Measurements from ENCODE around the gene IRF6.
A peak's percentile ranks its signal among the peaks of the same experiment; 100 is the strongest.
"Not testable (repeated sequence)": the region's sequence is repeated elsewhere in the genome, so short reads cannot be mapped to it uniquely, and the experiment has no call there.

IRF6 gene

DNA sequence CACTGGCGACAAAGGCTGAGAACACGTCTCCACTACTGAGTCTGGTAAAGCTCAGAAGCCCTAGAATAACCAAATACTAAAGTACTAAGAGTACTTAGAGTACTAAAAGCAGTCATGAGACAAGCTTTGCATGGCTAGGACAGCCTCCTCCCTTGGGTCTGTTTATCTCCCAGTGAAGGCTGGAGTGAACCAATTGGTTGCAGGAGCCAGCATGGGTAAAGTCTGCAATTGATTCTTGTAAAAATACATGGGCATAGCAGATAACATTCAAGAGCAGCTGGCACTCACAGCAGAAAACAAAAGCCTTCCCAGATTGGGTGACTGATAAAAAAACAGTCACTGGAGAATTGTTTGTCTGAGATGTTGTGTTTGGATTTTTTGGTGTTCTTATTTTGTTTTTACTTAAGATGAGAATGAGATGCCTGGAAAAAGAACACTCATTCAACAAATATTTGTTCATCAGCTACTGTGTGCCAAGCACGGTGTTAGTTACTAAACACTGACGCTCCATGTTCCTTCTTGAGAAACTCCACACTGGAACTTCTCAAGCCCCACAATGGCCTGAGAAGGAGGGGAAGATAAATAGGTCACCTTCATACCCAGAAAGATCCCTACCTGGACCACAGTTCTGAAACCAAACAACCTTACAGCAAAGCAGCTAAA lies 3.7 kb downstream of the IRF6 start:
- TF ChIP-seq SNAI2 (CRISPR knock-in tag; IDR thresholded peaks at IDR 0.05), result peak; percentile 24; the same call in 1 of the 2 replicates
- TF ChIP-seq, protein P1, sequence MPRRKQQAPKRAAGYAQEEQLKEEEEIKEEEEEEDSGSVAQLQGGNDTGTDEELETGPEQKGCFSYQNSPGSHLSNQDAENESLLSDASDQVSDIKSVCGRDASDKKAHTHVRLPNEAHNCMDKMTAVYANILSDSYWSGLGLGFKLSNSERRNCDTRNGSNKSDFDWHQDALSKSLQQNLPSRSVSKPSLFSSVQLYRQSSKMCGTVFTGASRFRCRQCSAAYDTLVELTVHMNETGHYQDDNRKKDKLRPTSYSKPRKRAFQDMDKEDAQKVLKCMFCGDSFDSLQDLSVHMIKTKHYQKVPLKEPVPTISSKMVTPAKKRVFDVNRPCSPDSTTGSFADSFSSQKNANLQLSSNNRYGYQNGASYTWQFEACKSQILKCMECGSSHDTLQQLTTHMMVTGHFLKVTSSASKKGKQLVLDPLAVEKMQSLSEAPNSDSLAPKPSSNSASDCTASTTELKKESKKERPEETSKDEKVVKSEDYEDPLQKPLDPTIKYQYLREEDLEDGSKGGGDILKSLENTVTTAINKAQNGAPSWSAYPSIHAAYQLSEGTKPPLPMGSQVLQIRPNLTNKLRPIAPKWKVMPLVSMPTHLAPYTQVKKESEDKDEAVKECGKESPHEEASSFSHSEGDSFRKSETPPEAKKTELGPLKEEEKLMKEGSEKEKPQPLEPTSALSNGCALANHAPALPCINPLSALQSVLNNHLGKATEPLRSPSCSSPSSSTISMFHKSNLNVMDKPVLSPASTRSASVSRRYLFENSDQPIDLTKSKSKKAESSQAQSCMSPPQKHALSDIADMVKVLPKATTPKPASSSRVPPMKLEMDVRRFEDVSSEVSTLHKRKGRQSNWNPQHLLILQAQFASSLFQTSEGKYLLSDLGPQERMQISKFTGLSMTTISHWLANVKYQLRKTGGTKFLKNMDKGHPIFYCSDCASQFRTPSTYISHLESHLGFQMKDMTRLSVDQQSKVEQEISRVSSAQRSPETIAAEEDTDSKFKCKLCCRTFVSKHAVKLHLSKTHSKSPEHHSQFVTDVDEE (CRISPR knock-in tag; IDR thresholded peaks at IDR 0.05), result peak; percentile 60; the same call in 1 of the 2 replicates
- TF ChIP-seq, protein P2, sequence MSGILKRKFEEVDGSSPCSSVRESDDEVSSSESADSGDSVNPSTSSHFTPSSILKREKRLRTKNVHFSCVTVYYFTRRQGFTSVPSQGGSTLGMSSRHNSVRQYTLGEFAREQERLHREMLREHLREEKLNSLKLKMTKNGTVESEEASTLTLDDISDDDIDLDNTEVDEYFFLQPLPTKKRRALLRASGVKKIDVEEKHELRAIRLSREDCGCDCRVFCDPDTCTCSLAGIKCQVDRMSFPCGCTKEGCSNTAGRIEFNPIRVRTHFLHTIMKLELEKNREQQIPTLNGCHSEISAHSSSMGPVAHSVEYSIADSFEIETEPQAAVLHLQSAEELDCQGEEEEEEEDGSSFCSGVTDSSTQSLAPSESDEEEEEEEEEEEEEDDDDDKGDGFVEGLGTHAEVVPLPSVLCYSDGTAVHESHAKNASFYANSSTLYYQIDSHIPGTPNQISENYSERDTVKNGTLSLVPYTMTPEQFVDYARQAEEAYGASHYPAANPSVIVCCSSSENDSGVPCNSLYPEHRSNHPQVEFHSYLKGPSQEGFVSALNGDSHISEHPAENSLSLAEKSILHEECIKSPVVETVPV (CRISPR knock-in tag; IDR thresholded peaks at IDR 0.05), result no peak
- peak; percentile 26 for ATAC-seq

GRCh38 chr1:209800984-209801834 lies 4.7 kb downstream of the IRF6 start:
- ATAC-seq, result peak; percentile 82
- TF ChIP-seq CSDC2 (CRISPR knock-in tag; IDR thresholded peaks at IDR 0.05), result no peak
- peak; percentile 70; the same call in 1 of the 2 replicates for TF ChIP-seq PATZ1 (CRISPR knock-in tag; IDR thresholded peaks at IDR 0.05; ENCODE audit: borderline replicate concordance)
- TF ChIP-seq ZNF565 (CRISPR knock-in tag; conservative IDR thresholded peaks at IDR 0.05; ENCODE audit: low read depth), result no peak
- no peak for TF ChIP-seq ZNF70 (CRISPR knock-in tag; IDR thresholded peaks at IDR 0.05)
- TF ChIP-seq ZFP3 (CRISPR knock-in tag; IDR thresholded peaks at IDR 0.05), result 0 out of 2 replicates have a peak, but pooled peaks have one; percentile 44
- peak; percentile 63; the same call in 1 of the 2 replicates for TF ChIP-seq SNAI2 (CRISPR knock-in tag; IDR thresholded peaks at IDR 0.05)
- TF ChIP-seq TCF4 (CRISPR knock-in tag; IDR thresholded peaks at IDR 0.05; ENCODE audit: borderline replicate concordance), result peak; percentile 28; the same call in 1 of the 2 replicates
- TF ChIP-seq, protein P1 (CRISPR knock-in tag; IDR thresholded peaks at IDR 0.05), result 0 out of 2 replicates have a peak, but pooled peaks have one; percentile 33
- no peak for TF ChIP-seq ZNF8 (CRISPR knock-in tag; IDR thresholded peaks at IDR 0.05)
- TF ChIP-seq ZFP30 (CRISPR knock-in tag; IDR thresholded peaks at IDR 0.05), result no peak

- TF ChIP-seq ZFP3 (CRISPR knock-in tag; IDR thresholded peaks at IDR 0.05) (no peak), POU6F1 (CRISPR knock-in tag; IDR thresholded peaks at IDR 0.05; ENCODE audit: borderline replicate concordance, low read depth) (no peak), PATZ1 (CRISPR knock-in tag; IDR thresholded peaks at IDR 0.05; ENCODE audit: borderline replicate concordance) (no peak), ARNTL (CRISPR knock-in tag; IDR thresholded peaks at IDR 0.05; ENCODE audit: borderline replicate concordance, low read depth) (no peak), ESRRG (CRISPR knock-in tag; IDR thresholded peaks at IDR 0.05) (no peak), ZC3H10 (CRISPR knock-in tag; IDR thresholded peaks at IDR 0.05) (no peak), OSR1 (CRISPR knock-in tag; IDR thresholded peaks at IDR 0.05) (no peak), RARB (CRISPR knock-in tag; IDR thresholded peaks at IDR 0.05) (no peak)
- no peak for ATAC-seq
These were observed 7.8 kb downstream of the IRF6 start for GRCh38 chr1:209797978-209798639.

DNA sequence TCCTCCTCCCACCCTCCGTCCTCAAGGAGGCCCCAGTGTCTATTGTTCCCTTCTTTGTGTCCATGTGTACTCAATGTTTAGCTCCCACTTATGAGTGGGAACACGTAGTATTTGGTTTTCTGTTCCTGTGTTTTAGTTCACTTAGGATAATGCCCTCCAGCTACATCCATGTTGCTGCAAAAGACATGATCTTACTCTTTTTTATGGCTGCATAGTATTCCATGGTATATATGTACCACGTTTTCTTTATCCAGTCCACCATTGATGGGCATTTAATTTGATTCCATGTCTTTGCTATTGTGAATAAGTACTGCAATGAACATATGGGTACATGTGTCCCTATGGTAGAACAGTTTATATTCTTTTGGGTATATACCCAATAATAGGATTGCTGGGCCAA lies 12.2 kb downstream of the IRF6 start:
- not testable (repeated sequence) for ATAC-seq

Measured in SK-N-SH treated with all-trans-retinoic acid at 6 μM for 48 hours (cell line).